ENCODE data around the gene MSH4. TPM values are rescaled to one million over a fixed set of nuclear protein-coding genes. Genes with fewer than 3 reads are reported as not detected.
"Not testable (repeated sequence)": the region's sequence is repeated elsewhere in the genome, so short reads cannot be mapped to it uniquely, and the experiment has no call there.

The MSH4 gene
- total RNA-seq, 1 experiment from 2014 or later, result 0.10 TPM

- no peak for DNase-seq (ENCODE audit: extremely low read depth, low read depth)
Measured at GRCh38 chr1:75794382-75794781, 2.3 kb upstream of the MSH4 start.

- no peak for DNase-seq (ENCODE audit: extremely low read depth, low read depth)
Measured at GRCh38 chr1:75795703-75796193, 934 bp upstream of the MSH4 start.

GRCh38 chr1:75797273-75797588 is 549 bp downstream of the MSH4 start:
- no peak for DNase-seq (ENCODE audit: extremely low read depth, low read depth)

- DNase-seq (ENCODE audit: extremely low read depth, low read depth), result no peak
Measured at GRCh38 chr1:75797606-75798216, 1.0 kb downstream of the MSH4 start.

GRCh38 chr1:75801480-75801879 is 4.8 kb downstream of the MSH4 start:
- DNase-seq (ENCODE audit: extremely low read depth, low read depth), result not testable (repeated sequence)

GRCh38 chr1:75808921-75809320 is 12.2 kb downstream of the MSH4 start:
- DNase-seq (ENCODE audit: extremely low read depth, low read depth), result no peak

- not testable (repeated sequence) for DNase-seq (ENCODE audit: extremely low read depth, low read depth)
Measured at GRCh38 chr1:75810113-75810512, 13.4 kb downstream of the MSH4 start.

GRCh38 chr1:75811211-75811981 is 14.7 kb downstream of the MSH4 start:
- no peak for DNase-seq (ENCODE audit: extremely low read depth, low read depth)

GRCh38 chr1:75812065-75812464 is 15.4 kb downstream of the MSH4 start:
- no peak for DNase-seq (ENCODE audit: extremely low read depth, low read depth)

GRCh38 chr1:75823596-75823995 is 26.9 kb downstream of the MSH4 start:
- not testable (repeated sequence) for DNase-seq (ENCODE audit: extremely low read depth, low read depth)

- no peak for DNase-seq (ENCODE audit: extremely low read depth, low read depth)
Measured at GRCh38 chr1:75836528-75837100, 39.9 kb downstream of the MSH4 start.

GRCh38 chr1:75838079-75838478 is 41.4 kb downstream of the MSH4 start:
- DNase-seq (ENCODE audit: extremely low read depth, low read depth), result no peak

- no peak for DNase-seq (ENCODE audit: extremely low read depth, low read depth)
Measured at GRCh38 chr1:75841421-75841820, 44.7 kb downstream of the MSH4 start.

GRCh38 chr1:75845576-75845975 is 48.9 kb downstream of the MSH4 start:
- DNase-seq (ENCODE audit: extremely low read depth, low read depth), result no peak

GRCh38 chr1:75855010-75855409 is 58.3 kb downstream of the MSH4 start:
- DNase-seq (ENCODE audit: extremely low read depth, low read depth), result no peak

GRCh38 chr1:75855734-75856133 is 59.1 kb downstream of the MSH4 start:
- no peak for DNase-seq (ENCODE audit: extremely low read depth, low read depth)

GRCh38 chr1:75861831-75862230 is 65.1 kb downstream of the MSH4 start:
- no peak for DNase-seq (ENCODE audit: extremely low read depth, low read depth)

- DNase-seq (ENCODE audit: extremely low read depth, low read depth), result no peak
Measured at GRCh38 chr1:75870951-75871350, 74.3 kb downstream of the MSH4 start.

GRCh38 chr1:75879985-75880384 is 83.3 kb downstream of the MSH4 start:
- DNase-seq (ENCODE audit: extremely low read depth, low read depth), result no peak

- no peak for DNase-seq (ENCODE audit: extremely low read depth, low read depth)
Measured at GRCh38 chr1:75884437-75884836, 87.8 kb downstream of the MSH4 start.

- no peak for DNase-seq (ENCODE audit: extremely low read depth, low read depth)
Measured at GRCh38 chr1:75901371-75901770, 104.7 kb downstream of the MSH4 start.

GRCh38 chr1:75908717-75909152 is 112.1 kb downstream of the MSH4 start:
- DNase-seq (ENCODE audit: extremely low read depth, low read depth), result peak; percentile 53

Data from NCI-H460 (cell line).